GM19395 (cell line): Measurements from ENCODE around the gene BAZ1A.
"Not testable (repeated sequence)": the region's sequence is repeated elsewhere in the genome, so short reads cannot be mapped to it uniquely, and the experiment has no call there.

ENCODE experiments used
- ATAC-seq: cut with Tn5 transposase; IDR thresholded peaks from one replicate; pipeline ENCODE4 v1.9.1; 2021; ENCODE audit warnings: mild to moderate bottlenecking, moderate library complexity; ENCODE audit not compliant: unreplicated experiment

Gene BAZ1A

DNA sequence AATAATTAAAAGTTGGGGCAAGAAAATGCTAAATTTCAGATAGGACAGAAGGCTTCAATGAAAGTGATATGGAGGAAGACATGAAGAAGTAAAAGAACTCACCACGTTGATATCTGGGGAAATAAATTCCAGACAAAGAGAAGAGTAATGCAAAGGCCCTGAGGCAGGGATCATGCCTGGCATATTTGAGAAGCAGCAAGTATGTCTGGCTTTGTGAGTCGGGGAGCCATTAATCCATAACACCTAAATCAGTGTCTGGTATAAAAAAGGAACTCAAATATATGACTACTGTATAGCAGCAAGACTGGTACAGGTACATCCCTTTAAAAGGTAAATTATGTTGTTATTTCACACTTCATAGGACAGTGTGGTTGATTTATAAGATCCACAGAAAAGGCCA, 16.4 kb downstream of the BAZ1A start:
- ATAC-seq: no peak

DNA sequence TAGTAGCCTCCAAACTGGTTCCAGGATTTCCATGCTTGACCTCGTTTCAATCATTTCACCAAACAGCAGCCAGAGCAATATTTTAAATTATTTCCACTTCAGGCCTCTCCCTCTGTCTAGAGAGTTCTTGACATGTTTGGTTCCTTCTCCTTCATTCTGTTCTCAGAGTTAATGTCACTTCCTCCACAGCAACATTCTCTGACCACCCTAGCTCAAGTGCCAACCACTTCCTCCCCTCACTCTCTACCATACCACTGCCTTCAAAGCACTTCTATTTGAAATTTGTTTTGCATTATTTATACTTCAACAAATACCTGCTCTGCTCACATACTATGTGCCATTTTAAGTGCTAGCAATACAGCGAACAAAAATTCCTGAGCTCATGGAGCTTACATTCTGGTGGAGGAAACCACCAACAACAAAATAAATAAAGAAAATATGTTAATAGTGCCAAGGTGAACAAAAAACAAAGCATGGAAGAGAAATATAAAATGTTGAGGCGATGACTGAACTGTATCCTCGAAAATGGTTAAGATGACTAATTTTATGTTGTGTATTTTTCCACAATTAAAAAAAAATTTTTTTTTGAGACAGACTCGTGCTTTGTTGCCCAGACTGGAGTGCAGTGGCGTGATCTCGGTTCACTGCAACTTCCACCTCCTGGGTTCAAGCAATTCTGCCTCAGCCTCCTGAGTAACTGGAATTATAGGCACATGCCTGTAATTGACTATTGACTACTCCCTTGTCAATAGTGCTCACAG, 17.3 kb downstream of the BAZ1A start:
- ATAC-seq: no peak

DNA sequence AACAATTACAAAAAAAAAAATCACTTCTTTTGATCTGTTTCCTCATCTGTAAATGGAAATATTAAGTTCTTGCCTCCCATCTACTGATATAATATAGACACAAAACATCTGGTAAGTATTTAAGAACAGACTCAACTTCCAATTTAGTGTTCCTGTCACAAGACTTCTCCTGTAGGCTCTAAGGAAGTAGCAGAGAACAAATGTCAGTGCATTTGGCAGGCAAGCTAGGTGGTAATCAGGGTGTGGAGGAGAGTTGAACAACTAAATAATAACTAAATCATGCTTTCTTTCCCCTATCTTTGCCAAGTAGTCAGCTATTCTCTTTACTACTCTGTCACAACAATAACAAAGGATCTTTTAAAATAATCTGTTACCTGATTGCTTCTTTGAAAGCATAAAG, 22.1 kb downstream of the BAZ1A start:
- no peak for ATAC-seq

DNA sequence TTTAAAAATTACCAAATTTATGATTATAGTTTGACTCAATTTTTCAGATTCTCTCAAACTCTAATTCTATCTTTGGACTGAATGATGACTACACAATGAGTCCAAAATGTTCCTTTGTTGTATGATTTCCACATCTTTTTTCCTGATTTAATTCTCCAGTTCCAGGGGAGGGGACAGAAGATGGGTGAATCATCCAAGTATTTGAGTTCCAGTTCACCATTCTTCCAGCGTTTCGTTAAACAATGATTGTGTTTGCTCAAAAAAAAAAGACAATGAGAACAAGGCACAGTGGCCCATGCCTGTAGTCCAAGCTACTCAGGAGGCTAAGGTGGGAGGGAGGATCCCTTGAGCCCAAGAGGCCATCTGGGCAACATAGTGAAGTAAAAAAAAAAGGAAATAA, 23.8 kb downstream of the BAZ1A start:
- no peak for ATAC-seq

DNA sequence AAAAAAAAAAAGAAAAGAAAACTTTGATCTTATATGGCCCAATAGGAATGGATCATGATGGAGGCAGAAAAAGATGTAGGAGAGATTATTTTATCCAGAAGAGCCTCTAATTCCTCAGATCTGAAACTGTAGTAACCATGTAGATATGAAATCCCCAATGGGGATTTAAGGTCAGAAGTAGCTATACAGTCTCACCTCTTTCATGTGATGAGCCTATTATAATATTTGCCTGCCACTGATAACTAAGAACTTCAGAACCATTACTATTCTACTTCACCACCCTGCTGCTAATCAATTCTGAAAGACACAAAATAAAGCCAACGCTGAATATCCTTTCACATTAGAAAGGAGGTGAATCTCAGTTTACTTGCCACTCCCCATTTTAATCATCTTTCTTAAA, 29.3 kb downstream of the BAZ1A start:
- no peak for ATAC-seq

DNA sequence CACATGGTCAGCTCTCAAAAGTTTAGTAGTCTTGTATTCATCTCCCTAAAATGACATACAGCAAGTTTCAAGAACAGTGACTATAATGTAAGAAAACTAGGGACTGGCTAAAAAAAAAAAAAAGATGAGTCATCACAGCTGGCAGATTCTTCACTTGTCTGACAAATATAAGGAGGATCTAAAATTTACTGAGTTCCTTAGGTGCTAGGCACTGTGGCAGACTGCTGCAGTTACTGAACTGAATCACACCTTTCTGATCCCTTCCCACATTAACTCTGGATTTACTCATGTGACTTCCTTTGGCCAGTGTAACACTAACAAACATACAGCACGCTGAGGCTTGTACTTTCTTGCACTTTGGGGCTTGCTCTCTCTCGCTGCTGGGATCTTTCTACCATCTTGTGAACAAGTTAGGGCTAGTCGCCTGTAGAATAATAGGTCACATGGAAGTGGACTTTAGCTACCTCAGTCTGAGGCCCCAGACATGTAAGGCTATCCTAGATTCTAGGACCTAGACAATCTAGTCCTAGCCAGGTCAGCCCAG, 32.1 kb downstream of the BAZ1A start:
- no peak for ATAC-seq

DNA sequence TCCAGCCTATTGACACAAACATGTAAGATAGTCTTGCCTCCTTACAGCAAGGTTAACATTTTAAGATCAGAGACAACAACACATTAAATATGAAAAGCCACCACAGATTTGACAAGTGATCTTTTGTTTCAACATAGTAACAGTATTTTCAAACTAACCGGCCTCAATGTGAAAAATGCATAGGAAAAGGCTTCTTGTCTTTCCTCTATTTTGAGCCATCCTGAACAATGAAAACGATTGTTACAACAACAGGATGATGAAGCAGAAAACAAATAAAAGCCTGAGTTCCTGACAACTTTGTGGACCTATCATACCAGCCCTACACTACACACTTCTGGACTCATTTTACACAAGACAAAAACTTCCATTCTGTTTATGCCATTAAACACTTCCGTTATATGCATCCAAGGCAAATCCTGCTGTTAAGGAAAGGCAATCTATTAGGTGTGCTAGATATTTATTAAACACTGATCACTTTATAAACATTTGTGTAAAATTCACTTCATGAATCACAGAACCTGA, 37.3 kb downstream of the BAZ1A start:
- ATAC-seq: no peak

DNA sequence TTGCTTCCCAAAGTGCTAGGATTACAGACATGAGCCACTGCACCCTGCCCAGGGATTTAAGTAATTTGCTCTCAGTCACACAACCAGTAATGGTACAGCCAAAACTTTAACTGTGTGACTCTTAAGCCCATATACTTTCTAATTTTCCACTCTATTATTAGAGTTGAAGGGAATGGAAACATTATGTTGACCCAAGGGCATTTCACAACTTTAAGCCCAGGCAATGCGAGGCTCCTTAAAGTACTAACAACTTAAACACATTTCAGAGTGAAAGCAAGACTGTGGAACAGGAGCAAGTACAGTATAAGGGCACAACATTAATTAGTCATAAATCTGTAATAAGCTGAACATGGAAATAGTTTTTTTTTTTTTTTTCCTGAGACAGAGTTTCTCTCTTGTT, 39.8 kb downstream of the BAZ1A start:
- no peak for ATAC-seq

DNA sequence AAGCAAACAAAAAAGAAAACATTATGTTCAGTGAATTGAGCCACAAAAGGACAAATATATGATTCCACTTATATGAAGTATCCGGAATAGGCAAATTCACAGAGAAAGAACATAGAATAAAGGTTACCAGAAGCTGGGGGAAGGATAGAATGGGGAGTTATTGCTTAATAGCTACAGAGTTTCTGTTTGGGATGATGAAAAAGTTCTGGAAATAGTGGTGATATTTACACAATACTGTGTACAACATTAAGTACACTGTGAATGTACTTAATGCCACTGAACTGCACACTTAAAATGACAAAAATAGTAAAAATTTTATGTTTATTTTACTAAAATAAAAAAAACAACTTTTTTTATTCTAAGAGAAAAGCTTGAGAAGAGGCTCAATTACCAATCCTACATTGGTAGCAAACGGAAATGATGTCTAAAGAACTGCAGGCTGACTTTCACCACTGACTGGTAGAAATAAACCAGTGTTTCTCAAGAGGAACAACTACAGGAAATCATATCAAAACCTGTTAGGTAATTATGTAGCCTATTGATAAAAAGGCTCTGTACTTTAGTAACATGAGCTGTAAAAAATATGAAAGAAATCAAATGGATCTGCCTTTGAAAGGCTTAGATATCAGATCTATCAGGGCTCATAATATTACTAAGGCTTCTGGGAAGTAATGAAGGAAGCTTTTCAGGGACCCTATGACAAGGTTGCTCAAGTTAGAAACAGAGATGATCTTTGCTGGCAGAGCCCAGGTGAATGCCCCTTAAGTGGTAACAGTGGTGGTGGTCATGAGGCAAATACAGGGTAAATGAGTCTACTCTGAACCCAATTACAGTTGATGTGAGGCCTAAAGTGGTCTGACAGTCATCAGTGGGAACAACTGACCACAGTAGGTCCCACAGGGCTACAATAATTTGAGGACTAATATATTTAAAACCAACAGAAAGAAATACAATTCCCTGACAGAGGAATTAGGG, 41.3 kb downstream of the BAZ1A start:
- no peak for ATAC-seq

DNA sequence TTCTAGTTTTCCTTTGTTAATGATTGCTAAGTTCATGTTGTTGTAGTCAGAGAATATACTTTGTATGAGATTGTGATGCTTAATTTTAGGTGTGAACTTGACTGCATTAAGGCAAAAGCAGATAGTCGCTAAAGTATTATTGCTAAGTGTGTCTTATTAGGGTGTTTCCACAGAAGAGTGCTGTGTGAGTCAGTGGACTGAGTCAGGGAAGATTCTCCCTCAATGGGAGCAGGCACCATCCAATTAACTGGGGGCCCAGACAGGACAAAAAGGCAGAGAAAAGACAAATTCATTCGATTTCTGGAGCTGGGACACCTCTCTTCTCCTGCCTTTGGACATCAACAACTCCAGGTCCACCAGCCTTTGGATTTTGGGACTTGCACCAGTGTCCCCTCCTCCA, 48.5 kb downstream of the BAZ1A start:
- no peak for ATAC-seq

DNA sequence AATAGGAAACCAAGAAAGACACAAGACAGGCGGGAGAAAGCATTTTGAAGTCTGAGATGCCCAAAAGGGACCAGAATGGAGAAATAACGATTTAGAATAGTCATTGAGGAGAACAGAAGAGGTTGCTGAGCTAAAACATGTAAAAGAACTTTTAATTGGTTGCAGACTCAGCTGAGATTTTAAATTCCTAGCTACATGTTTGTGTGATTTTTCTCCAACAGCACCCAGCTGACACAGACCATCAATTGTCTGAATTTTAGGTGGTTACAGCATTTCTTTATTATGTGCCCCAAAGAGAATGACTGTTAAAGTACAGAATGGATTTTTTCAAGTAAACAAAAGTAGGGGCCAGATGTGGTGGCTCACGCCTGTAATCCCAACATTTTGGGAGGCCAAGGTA, 50.3 kb downstream of the BAZ1A start:
- no peak for ATAC-seq

DNA sequence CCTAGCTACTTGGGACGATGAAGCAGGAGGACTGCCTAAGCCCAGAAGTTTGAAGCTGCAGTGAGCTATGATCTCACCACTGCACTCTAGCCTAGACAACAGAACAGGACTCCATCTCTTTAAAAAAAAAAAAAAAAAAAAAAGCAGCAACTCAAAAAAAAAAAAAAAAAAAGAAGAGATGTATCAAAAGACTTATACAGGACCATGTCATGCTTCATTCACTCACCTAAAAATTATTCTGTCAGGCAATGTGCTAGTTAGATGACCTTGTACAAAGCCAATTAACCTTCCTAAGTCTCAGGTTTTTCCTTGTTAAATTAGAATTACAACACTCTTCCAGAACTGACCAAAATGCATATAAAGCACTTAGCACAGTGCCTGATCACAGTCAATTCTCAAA, 50.9 kb downstream of the BAZ1A start:
- ATAC-seq: no peak

DNA sequence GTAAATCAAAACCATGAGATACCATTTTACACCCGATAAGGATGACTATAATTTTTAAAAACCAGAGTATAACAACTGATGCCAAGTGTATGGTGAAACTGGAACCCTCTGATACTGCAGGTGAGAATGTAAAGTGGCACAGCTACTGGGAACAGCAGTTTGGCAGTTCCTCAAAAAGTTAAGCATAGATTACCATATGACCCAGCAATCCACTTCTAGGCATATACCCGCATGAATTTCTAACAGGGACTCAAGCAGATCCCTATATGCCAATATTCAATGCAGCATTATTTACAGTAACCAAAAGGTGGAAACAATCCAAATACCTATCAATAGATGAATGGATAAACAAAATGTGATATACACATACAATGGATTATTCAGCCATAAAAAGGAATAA, 57.4 kb downstream of the BAZ1A start:
- ATAC-seq: no peak

DNA sequence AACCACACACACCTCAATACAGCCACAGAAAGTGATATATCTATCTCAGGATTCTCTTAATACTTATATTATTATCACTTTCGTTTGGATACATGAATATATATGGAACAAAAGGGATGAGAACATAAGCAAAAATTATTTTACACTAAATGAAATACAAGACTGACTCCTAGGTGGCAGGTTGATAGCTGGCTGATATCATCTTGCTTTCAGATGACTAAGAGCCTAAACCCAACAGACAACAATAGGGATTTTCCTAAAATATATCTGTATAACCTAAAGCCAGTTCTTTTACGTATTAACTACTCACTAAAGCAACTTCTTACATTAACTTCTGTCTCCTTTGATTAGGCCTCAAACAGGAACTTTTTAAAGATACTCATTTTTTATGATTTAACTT, 65.1 kb downstream of the BAZ1A start:
- no peak for ATAC-seq

DNA sequence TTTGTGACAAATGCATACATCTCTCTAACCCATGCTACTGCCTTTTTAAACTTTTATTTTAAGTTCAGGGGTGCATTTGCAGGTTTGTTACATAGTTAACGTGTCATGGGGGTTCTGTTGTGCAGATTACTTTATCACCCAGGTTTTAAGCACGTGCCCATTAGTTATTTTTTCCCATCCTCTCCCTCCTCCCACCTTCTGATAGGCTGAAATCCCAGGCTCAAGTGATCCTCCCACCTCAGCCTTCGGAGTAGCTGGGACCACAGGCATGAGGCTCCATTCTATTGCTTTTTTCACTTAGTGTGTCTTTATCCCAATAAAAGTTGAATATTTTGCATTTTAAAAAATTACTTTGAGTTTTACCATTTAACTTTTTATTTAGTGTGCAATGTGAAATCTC, 68.9 kb downstream of the BAZ1A start:
- no peak for ATAC-seq

DNA sequence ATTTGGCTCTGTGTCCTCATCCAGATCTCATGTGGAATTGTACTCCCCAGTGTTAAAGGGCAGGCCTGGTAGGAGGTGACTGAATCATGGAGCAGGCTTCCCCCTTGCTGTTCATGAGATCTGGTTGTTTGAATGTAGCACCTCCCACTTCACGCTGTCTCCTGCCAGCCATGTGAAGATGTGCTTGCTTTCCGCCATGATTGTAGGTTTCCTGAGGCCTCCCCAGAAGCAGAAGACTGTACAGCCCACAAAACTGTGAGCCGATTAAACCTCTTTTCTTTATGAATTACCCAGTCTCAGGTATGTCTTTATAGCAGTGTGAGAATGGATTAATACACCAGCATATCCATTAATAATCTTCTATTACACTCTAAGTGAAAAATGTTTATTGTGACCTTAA, 70.2 kb downstream of the BAZ1A start:
- ATAC-seq: no peak

DNA sequence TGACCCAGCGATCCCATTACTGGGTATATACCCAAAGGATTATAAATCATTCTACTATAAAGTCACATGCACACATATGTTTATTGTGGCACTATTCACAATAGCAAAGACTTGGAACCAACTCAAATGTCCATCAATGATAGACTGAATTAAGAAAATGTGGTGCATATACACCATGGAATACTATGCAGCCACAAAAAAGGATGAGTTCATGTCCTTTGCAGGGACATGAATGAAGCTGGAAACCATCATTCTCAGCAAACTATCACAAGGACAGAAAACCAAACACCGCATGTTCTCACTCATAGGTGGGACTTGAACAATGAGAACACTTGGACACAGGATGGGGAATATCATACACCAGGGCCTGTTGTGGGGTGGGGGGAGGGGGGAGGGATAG, 76.3 kb downstream of the BAZ1A start:
- ATAC-seq: not testable (repeated sequence)

DNA sequence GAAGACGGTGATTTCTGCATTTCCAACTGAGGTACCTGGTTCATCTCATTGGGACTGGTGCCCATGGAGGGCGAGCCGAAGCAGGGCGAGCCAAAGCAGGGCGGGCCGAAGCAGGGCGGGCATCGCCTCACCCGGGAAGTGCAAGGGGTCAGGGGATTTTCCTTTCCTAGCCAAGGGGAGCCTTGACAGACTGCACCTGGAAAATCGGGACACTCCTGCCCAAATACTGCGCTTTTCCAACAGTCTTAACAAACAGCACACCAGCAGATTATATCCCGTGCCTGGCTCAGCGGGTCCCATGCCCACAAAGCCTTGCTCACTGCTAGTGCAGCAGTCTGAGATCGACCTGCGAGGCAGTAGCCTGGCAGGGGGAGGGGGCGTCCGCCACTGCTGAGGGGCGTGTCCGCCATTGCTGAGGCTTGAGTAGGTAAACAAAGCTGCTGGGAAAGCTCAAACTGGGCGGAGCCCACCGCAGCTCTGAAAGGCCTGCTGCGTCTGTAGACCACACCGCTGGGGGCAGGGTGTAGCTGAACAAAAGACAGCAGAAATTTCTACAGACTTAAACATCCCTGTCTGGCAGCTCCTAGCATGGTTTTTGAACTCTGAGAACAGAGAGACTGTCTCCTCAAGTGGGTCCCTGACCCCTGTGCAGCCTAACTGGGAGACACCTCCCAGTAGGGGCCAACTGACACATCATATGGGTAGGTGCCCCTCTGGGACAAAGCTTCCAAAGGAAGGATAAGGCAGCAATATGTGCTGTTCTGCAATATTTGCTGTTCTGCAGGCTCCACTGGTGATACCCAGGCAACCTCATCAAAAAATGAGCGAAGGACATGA, 77.2 kb downstream of the BAZ1A start:
- no peak for ATAC-seq

DNA sequence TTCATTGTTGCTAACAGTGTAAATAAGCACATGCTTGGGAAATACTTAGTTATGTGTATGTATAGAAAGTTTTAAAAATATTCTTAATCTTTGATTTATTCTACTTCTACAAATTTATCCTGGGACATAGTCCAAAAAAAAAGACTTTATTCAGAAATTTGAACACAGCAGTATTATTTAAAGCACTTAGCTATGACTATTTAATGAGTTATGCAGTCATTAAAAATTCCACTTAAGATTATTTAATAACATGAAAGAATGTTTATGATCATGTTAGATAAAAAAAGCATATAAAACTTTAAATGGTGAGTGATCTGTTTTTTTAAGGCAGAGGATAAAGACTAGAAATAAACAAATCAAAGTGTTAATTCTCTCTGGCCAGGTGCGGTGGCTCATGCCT, 78.3 kb downstream of the BAZ1A start:
- no peak for ATAC-seq

DNA sequence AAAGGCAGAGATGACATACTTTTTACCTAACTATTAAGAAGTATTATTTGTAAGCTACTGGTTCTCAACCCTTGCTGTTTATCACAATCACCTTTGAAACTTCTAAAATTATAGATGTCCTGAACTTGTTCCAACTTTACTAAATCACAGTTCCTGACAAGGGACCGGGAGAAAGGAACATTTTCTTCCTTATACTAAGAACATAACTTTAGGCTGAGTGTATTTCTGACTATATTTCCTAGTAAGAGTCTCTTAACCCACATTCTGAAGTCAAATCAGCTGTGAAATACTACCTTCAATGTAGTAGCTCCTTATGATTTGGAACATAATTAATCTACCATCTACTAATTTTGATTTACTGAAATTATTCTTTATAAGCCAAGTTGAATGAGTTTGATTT, 80.2 kb downstream of the BAZ1A start:
- ATAC-seq: no peak

DNA sequence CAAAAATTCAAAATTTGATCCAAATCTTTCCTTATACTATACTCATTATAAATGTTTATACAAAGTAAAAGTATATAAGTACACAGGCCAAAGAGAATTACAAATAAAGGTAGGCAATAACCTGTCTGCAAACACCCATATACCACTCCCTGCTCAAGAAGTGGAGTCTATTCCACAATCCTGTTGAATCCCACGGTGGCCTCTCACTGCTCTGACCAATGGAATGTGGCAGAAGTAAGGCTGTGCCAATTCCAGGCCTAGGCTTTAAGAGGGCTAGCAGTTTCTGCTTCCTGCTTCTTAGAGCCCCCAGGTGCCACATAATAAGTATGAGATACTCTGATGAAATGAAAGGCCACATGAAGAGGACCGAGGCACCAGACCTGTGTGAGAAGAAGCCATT, 80.9 kb downstream of the BAZ1A start:
- ATAC-seq: no peak
